Esophagus squamous epithelium (tissue), 5 donors: ENCODE results near the gene PLAC9. TPM values are rescaled to one million over a fixed set of nuclear protein-coding genes. Genes with fewer than 3 reads are reported as not detected.

Experiments
- DNase-seq: peaks from one replicate; lab custom pipeline; 2025; lab: John Stamatoyannopoulos, UW
- H3K27ac ChIP-seq, 4 donors: fragments of 200-600 bp; sonication (generic); one replicate each; pipeline ENCODE4 v1.5.1; 2016 to 2019; ENCODE audit warnings: mild to moderate bottlenecking in 1 of 4
- H3K27me3 ChIP-seq, 4 donors: fragments of 200-600 bp; sonication (generic); 1 replicate in 3 of 4; 2 replicates in 1 of 4; pipeline versions ENCODE4 v1.5.1 to v1.6.0; 2017 to 2021; ENCODE audit warnings: antibody characterized with exemption in 1 of 4
- H3K36me3 ChIP-seq, 3 donors: fragments of 200-600 bp; sonication (generic); one replicate each; pipeline ENCODE4 v1.5.1; 2016 to 2019
- H3K4me1 ChIP-seq, 3 donors: fragments of 200-600 bp; sonication (generic); one replicate each; pipeline ENCODE4 v1.5.1; 2017 to 2019
- H3K4me3 ChIP-seq, 4 donors: fragments of 200-600 bp; sonication (generic); 1 replicate in 3 of 4; 2 replicates in 1 of 4; pipeline ENCODE4 v1.5.1; 2016 to 2019; ENCODE audit warnings: mild to moderate bottlenecking in 2 of 4, moderate library complexity in 1 of 4
- H3K9me3 ChIP-seq, 3 donors: fragments of 200-600 bp; sonication (generic); one replicate each; pipeline ENCODE4 v1.5.1; 2016 to 2019
- POLR2A ChIP-seq, 4 donors: fragments of 450-650 bp; IDR thresholded peaks; one replicate each; pipeline ENCODE4 v1.6.1; 2017; ENCODE audit warnings: antibody characterized with exemption in 4 of 4, mild to moderate bottlenecking in 4 of 4, moderate library complexity in 3 of 4
- WGBS, 2 donors: methylation state at CpG; one replicate each; pipeline ENCODE4 v1.1.5; 2018; 5-methylcytosine and 5-hydroxymethylcytosine counted together
- intact Hi-C: fragments of 100-400 bp; cut with DNase I; formaldehyde crosslinking; loops from one replicate; pipeline ENCODE4 v1.15.0; 2022
- total RNA-seq, 4 donors: library from RNA; depleted of rRNA; stranded (reverse); fragments of >200 nt; gene quantifications; one replicate each; pipeline ENCODE4 v1.1.0, GENCODE V29; 2016
- TF ChIP-seq, protein P1 (sequence below), 6 experiments: fragments of 450-650 bp in 4 of 6; fragments of 200-600 bp in 2 of 6; sonication (generic) in 2 of 6; IDR thresholded peaks; one replicate each; pipeline ENCODE4 v1.5.1; 2016 to 2019; ENCODE audit warnings: antibody characterized with exemption in 6 of 6, mild to moderate bottlenecking in 4 of 6, moderate library complexity in 4 of 6
- donor health status: DM: yes; HTN: yes; CAD: no.

Gene PLAC9
- total RNA-seq, 4 donors from 2014 or later, result 2.7 to 22.1 (median 3.0) TPM

DNA sequence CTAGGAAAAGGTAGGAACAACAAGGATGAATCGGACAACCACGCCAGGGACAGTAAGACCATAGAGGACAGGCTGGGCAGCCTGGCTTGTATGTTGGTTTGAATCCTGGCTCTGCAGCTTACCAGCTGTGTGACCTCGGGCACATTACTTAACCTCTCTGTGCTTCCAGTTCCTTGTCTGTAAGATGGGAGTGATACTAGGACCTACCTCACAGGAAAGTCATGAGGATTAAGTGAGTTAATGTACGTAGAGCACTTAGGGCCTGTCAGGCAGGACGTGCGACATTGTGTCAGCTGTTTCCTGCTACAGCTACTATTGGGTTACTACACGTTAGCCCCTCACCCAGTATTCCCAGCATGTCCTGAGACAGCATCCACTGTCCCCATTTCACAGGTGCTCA is 32.1 kb downstream of the PLAC9 start:
- H3K9me3 ChIP-seq, result no peaks in the 10 kb centered on the region

DNA sequence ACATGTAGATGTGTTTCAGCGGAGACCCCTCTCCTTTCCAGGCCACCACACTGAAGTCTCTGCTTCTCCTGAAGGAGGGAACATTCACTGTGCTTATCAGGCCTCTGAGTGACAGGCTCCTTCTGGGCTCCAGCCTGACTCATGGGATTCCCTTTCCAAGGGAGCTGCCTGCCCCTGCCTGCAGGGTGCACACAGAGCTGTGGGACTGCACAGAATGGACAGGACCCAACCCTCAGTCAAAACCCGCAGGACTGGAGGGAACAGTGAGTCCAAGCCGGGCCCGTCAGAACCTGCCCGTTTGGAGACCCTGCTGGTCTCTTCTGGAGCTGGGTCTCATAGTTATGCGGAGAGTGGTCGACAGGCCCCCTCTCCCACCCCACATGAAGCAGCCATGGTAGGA is 32.6 kb downstream of the PLAC9 start:
- Histone ChIP-seq H3K4me1 (peaks cover 29 to 88% (median 70%) of the 10 kb centered on the region in 3 donors), H3K27me3 (no peaks in the 10 kb centered on the region), H3K9me3 (no peaks in the 10 kb centered on the region), H3K27ac (peak overlapping the region; percentile 67 to 76 (median 70)), H3K36me3 (peaks cover 16 to 99% (median 23%) of the 10 kb centered on the region in 3 donors), H3K4me3 (no peak overlapping the region)
- no peak for TF ChIP-seq POLR2A (IDR thresholded peaks at IDR 0.05)
- TF ChIP-seq, protein P1, sequence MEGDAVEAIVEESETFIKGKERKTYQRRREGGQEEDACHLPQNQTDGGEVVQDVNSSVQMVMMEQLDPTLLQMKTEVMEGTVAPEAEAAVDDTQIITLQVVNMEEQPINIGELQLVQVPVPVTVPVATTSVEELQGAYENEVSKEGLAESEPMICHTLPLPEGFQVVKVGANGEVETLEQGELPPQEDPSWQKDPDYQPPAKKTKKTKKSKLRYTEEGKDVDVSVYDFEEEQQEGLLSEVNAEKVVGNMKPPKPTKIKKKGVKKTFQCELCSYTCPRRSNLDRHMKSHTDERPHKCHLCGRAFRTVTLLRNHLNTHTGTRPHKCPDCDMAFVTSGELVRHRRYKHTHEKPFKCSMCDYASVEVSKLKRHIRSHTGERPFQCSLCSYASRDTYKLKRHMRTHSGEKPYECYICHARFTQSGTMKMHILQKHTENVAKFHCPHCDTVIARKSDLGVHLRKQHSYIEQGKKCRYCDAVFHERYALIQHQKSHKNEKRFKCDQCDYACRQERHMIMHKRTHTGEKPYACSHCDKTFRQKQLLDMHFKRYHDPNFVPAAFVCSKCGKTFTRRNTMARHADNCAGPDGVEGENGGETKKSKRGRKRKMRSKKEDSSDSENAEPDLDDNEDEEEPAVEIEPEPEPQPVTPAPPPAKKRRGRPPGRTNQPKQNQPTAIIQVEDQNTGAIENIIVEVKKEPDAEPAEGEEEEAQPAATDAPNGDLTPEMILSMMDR (IDR thresholded peaks at IDR 0.05), result peak in 4 of 6 experiments; percentile 14 to 50 (median 24)
- intact Hi-C loops, result no loop called here
- WGBS, 2 donors, result no CpG with 5 or more reads among the region's 7 CpGs
- DNase-seq, result no peak

More for the DNA sequence above, 32.1 kb downstream of the PLAC9 start:
- intact Hi-C loops, result no loop called here
- WGBS, 2 donors, result 69 to 80% methylated on average over 4 to 6 of the region's 7 CpGs
- H3K4me3 ChIP-seq, result no peak overlapping the region
- H3K27me3 ChIP-seq, result no peaks in the 10 kb centered on the region
- no peak for DNase-seq
- H3K27ac ChIP-seq, result peak overlapping the region; percentile 67 to 76 (median 70)
- peaks cover 29 to 88% (median 73%) of the 10 kb centered on the region in 3 donors for H3K4me1 ChIP-seq
- H3K36me3 ChIP-seq, result peaks cover 16 to 99% (median 23%) of the 10 kb centered on the region in 3 donors
- TF ChIP-seq, protein P1 (IDR thresholded peaks at IDR 0.05), result no peak
- TF ChIP-seq POLR2A (IDR thresholded peaks at IDR 0.05), result no peak

DNA sequence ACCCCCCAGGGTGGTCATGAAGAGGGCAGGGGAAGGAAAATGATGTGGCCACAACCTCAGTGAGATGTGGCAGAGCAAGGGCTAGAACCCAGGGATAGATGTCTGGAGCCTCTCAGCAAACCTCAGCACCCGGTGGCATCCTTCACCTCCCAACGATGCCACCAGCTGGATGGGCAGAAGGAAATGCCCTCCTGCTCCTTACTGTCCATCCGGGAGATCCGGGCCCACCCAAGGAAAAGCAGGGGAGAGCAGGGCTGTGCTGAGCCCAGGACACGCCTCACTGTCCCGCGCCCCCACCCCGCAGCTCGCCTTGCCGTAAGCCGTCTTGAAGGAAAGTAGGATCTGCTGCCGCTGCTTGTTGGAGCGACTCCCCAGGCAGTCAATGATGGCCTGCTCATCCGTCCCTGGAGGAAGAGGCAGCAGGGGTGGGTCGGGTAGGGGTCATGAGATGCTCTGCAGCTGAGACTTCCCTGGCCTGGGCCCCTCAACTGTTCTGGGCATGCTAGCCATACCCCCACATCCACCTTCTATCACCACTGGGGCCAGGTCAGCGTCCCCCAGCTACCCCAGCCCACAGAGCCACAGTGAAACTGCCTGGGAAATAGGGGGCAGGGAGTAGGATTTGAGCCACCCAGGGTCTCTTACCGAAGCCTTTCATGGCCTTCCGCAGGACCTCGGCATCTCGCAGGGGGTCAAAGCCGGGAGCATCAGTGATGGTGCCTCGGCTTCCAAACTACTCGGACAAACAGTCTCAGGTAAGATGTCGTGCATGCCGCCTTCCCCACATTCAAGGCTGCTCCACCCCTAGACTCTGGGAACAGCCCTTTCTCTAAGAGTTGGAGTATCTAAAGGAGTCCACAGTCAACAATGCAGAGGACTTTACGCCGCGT is 34.3 kb downstream of the PLAC9 start:
- peaks cover 29 to 97% (median 85%) of the 10 kb centered on the region in 3 donors for H3K4me1 ChIP-seq
- DNase-seq, result no peak

DNA sequence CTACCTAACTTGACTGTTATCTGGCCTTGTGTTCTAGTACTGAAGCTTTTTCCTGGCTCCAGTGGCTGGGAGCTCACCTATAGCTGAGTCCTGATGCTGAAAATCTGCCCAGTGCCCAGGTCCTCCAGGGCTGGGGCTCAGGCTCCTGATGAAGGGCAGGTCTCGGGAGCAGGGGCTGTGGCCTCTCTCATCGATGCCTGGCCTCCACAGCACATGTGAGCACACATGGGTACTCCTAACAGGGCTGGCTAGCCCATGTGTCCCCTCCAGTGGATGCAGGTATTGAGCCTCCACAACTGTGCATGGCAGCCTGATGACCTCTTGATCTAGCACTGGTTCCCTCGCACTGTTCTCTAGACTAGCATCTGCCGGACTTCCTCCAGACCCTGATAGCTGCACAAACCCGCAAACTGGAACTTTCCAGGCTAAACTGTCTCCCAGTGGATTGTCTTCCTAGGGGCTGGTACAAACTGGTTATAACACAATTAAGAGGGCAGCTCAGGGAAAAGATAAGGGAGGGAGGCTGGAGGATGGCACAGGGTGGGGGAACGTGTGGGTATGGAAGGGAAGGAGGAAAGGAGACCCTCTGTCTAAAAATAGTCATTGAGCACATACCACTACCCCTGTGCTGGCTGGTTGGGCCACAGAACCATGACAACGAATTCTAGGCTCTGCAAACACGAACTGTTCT is 35.1 kb downstream of the PLAC9 start:
- intact Hi-C loops, result no loop called here
- peak overlapping the region in 3 of 4 donors; percentile 68 to 76 (median 71) for H3K27ac ChIP-seq
- WGBS, 2 donors, result 49 to 67% methylated on average over 3 to 6 of the region's 8 CpGs

More for the DNA sequence above, 34.3 kb downstream of the PLAC9 start:
- peaks cover 11 to 99% (median 17%) of the 10 kb centered on the region in 3 donors for H3K36me3 ChIP-seq
- 91 to 98% methylated on average over 7 to 8 of the region's 28 CpGs for WGBS, 2 donors
- intact Hi-C loops, result no loop called here
- no peaks in the 10 kb centered on the region for H3K27me3 ChIP-seq
- no peaks in the 10 kb centered on the region for H3K9me3 ChIP-seq
- TF ChIP-seq POLR2A (IDR thresholded peaks at IDR 0.05), result no peak
- TF ChIP-seq, protein P1 (IDR thresholded peaks at IDR 0.05), result no peak
- H3K4me3 ChIP-seq, result no peak overlapping the region
- peak overlapping the region; percentile 67 to 76 (median 70) for H3K27ac ChIP-seq

More for the DNA sequence above, 35.1 kb downstream of the PLAC9 start:
- H3K4me1 ChIP-seq, result peaks cover 32 to 100% (median 85%) of the 10 kb centered on the region in 3 donors
- H3K36me3 ChIP-seq, result peaks cover 3 to 99% (median 9%) of the 10 kb centered on the region in 3 donors
- H3K9me3 ChIP-seq, result no peaks in the 10 kb centered on the region
- TF ChIP-seq POLR2A (IDR thresholded peaks at IDR 0.05), result no peak
- TF ChIP-seq, protein P1 (IDR thresholded peaks at IDR 0.05), result no peak
- no peak for DNase-seq
- H3K27me3 ChIP-seq, result no peaks in the 10 kb centered on the region
- H3K4me3 ChIP-seq, result no peak overlapping the region
